RWPE2 (cell line): ENCODE results near the gene NCDN.
A peak's percentile ranks its signal among the peaks of the same experiment; 100 is the strongest.

Experiments used
- ATAC-seq: fragments of 200-7000 bp; cut with Tn5 transposase; 3 replicates; pipeline ENCODE4 v1.9.1; 2021; ENCODE audit warnings: low read depth
- DNase-seq: peaks from one replicate; pipeline ENCODE4 v3.0.0-alpha.2; 2020; ENCODE audit warnings: low spot score
- H3K27ac ChIP-seq: fragments of 450-650 bp; 2 replicates; pipeline ENCODE4 v1.5.1; 2017; ENCODE audit warnings: mild to moderate bottlenecking; ENCODE audit not compliant: poor library complexity, severe bottlenecking
- H3K27me3 ChIP-seq: fragments of 250-450 bp; sonication (Bioruptor Pico); 2 replicates; pipeline ENCODE4 v1.5.1; 2021; ENCODE audit warnings: mild to moderate bottlenecking, moderate library complexity; ENCODE audit not compliant: insufficient read depth, poor library complexity, severe bottlenecking
- H3K36me3 ChIP-seq: fragments of 250-450 bp; sonication (Bioruptor Pico); 2 replicates; pipeline ENCODE4 v1.5.1; 2020; ENCODE audit warnings: low read depth, mild to moderate bottlenecking, moderate library complexity
- H3K4me1 ChIP-seq: fragments of 250-450 bp; sonication (Bioruptor Pico); 2 replicates; pipeline ENCODE4 v1.5.1; 2021; ENCODE audit warnings: mild to moderate bottlenecking, moderate library complexity; ENCODE audit not compliant: insufficient read depth, poor library complexity, severe bottlenecking
- H3K4me3 ChIP-seq: fragments of 250-450 bp; sonication (Bioruptor Pico); 2 replicates; pipeline ENCODE4 v1.5.1; 2021; ENCODE audit warnings: mild to moderate bottlenecking, moderate library complexity; ENCODE audit not compliant: severe bottlenecking
- H3K9me3 ChIP-seq: fragments of 250-450 bp; sonication (Bioruptor Pico); 2 replicates; pipeline ENCODE4 v1.5.1; 2021; ENCODE audit warnings: mild to moderate bottlenecking, moderate library complexity; ENCODE audit not compliant: severe bottlenecking
- CTCF ChIP-seq: fragments of 450-650 bp; IDR thresholded peaks from one replicate; pipeline ENCODE4 v1.5.1; 2017; ENCODE audit warnings: mild to moderate bottlenecking, moderate library complexity; ENCODE audit not compliant: poor library complexity, severe bottlenecking

NCDN gene

GRCh38 chr1:35573198-35574124, 15.9 kb downstream of the NCDN start, which contains the start of gene TFAP2E:
TFAP2E (plus strand) TSS chr1:35573314; CDS start chr1:35573578, 264 bp downstream.
- Histone ChIP-seq H3K9me3 (no peaks in the 10 kb centered on the region), H3K4me1 (no peaks in the 10 kb centered on the region), H3K4me3 (peak within 1 kb of the TSS; percentile 50), H3K27me3 (no peaks in the 10 kb centered on the region), H3K27ac (no peak within 1 kb of the TSS), H3K36me3 (no peaks in the 10 kb centered on the region)
- TF ChIP-seq CTCF = no peak
- ATAC-seq (peak; percentile 72), DNase-seq (no peak)

GRCh38 chr1:35574125-35574654, 16.6 kb downstream of the NCDN start:
- H3K4me1 ChIP-seq = no peaks in the 10 kb centered on the region
- no peak overlapping the region for H3K27ac ChIP-seq
- no peak overlapping the region for H3K4me3 ChIP-seq
- H3K36me3 ChIP-seq = no peaks in the 10 kb centered on the region
- ATAC-seq (no peak), DNase-seq (no peak)
- TF ChIP-seq CTCF = no peak
- H3K27me3 ChIP-seq = no peaks in the 10 kb centered on the region
- H3K9me3 ChIP-seq = no peaks in the 10 kb centered on the region

DNA sequence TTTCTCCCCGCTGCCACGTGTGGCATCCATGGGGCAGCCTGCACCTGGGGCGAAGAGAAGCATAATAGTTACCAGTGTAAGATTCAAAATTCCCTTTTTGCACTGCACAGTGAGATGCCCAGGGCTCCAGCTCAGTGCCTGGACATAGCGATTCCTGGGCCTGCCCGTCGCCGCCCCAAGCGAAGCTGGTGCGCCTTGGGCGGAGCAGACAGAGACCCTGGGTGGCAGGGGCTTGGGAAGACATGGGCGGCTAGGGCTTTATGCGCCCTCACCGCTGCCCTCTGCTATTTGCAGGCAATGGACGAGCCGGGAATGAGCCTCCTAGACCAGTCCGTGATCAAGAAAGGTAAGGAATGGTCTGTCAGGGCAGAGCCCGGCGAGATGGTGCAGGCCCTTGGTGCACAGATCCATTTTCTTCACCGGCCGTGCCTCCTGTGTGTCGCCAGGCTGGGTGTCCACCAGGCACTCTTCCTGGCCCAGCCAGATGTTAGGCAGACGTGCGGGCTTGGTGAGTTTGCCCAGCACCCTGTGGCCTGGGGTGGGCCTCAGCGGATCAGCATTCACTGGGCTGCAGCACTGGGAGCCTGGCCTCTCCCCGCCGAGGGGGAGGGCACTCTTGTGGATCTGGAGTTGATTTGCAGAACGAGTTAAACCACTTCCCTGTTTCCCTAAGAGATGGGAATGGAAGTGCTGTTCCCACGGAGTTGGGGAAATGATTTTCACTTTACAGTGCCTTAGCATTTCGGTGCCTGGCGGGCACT, 17.2 kb downstream of the NCDN start:
- Histone ChIP-seq H3K9me3 (no peaks in the 10 kb centered on the region), H3K27ac (no peak overlapping the region), H3K27me3 (no peaks in the 10 kb centered on the region), H3K4me3 (no peak overlapping the region), H3K36me3 (no peaks in the 10 kb centered on the region), H3K4me1 (no peaks in the 10 kb centered on the region)
- no peak for DNase-seq
- no peak for TF ChIP-seq CTCF
- ATAC-seq = no peak

DNA sequence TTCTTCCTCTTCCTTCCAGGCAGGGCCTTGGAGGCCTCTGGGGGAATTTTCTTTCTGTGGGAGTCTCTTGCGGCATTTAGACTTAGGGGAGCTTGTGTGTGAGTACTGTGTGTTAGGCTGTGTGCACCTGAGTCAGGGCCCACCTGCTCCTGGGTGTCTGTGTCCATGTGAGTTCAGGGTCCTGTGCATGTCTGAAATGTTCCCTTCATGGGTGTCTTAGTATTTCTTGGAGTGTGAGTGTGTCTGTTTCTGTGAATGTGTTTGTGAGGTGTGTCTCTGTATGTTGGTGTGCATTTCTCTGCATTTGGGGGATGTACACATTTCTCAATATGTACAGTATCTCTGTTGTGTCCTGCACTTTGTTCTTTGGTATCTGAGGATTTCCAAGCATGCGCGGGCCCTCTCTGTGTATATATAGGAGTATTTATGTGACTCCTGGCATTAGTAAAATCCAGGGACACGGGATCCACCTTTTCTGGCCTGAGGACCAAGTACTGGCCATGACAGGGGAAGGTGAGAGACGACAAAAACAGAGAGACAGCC, 17.9 kb downstream of the NCDN start:
- Histone ChIP-seq H3K4me3 (no peak overlapping the region), H3K36me3 (no peaks in the 10 kb centered on the region), H3K27me3 (no peaks in the 10 kb centered on the region), H3K9me3 (no peaks in the 10 kb centered on the region), H3K27ac (no peak overlapping the region), H3K4me1 (no peaks in the 10 kb centered on the region)
- ATAC-seq (no peak), DNase-seq (no peak)
- no peak for TF ChIP-seq CTCF
